NCI-H526 treated with DMSO at 0.1 percent for 48 hours (cell line): Measurements from ENCODE around the gene GABBR2.

Experiments used
- DNase-seq: peaks from one replicate; lab custom pipeline; 2025; lab: John Stamatoyannopoulos, UW

The GABBR2 gene

DNA sequence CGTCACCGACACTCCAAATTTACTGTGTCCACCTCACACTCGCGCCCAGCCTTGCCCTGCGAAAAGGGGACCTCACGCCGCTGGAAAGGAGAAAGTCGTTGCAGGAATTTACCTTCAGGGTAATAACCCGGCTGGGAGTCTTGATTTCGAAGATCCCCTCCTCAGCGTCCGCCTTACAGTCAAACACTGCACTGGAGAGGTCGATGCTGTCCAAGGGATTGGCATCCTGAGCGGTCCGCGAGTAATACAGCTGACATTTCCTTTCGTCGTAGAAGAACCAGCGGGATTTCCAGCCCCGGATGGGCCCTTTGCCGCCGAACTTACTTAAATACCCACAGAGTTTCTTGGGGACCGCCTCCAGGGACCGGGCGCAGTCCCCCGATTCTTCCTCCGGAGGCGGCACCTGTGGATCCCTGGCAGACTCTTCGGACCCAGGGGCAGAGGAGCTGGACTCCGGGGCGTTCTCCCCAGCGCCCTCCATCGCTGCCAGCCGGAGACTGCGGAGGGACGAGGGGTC is 453.6 kb downstream of the GABBR2 start:
- DNase-seq = no peak

DNA sequence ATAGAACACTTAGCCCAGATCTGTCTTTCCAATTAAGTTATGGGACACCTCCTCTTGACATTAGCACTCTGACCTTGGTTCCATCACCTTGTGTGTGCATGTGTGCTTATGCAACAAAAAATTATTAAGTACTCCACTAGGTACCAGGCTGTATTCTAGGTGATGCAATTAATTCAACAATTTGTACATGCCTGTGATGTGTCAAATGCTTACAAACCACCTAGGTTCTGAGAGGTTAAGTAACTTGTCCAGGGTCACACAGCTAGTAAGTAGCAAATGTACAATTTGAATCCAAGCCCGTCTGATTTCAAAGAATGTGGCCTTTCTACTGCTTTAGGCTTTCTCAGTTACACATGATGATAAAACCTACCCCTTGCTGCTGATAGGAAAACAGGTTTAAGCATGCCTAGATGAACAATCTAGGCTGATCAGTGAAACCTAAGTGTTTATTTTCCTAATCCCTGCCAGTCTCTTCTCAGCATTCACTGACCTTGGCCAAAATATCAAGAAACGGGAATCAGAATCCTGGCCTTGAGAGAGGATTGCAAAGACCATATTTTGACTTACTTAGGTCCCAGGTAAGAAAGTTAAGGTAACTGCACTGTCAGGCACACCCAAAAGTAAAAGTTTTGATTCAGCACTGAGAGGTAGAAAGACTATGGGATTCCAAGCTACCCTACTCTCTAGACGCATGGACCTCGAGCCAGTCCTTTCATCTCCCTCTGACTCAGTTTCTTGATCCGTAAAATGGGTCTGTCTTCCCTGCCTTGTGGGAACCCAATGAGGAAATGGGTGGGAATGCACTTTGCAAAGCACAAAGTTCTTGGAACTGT is 454.3 kb downstream of the GABBR2 start:
- DNase-seq = no peak

DNA sequence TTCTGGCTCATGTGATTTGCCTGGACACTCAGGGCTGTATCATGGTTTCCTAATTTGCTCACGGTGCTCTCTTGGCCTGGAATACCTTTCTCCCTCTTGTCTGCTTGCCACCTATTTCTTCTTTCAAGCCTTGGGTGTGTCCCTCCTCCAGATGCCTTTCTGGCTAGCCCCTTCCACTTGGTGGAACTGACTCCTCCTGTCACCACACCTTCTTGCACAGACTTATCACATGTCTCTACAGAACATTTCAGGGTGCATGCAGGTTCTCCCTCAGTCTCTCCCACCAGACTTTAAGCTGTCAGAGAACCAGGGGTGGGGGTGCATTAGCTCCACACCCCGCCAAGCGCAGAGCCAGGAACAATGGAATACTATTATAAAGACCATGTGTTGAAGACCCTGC is 455.2 kb downstream of the GABBR2 start:
- no peak for DNase-seq

DNA sequence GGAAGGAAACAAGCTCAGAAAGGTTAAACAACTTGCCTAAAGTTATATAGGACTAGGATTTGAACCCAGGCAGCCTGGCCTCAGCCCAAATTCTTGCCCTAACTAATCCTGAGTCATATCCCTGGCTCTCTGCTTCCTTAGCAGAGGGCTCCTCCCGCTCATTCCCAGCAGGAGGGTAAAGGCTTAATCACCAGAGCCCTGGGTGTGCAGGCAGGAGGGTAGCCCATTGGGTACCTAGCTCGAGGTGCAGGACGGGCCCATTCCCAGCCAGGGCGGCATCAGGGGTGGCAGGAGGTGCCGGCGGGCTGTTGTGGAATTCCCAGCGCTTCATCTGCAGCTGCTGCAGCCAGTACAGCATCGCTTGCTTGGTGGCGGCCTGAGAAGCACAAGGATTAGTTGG is 457.2 kb downstream of the GABBR2 start:
- DNase-seq = no peak

DNA sequence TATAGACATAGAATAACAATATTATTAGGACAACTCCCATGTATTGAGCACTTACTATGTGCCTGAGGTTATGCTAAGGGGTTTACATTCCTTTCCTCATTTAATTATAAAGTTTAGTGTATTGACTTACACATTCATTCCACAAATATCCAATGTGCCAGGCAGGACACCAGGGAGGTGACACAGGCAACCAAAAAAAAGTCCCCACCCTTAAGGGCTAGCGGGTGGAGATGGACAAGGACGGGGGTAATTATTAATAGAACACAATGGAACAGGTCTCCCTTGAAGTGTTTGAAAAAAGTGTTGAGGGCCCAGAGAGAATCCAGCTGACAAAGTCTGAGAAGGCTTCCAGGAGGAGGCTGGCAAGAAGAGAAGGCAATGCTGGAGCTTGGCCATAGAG is 459.0 kb downstream of the GABBR2 start:
- no peak for DNase-seq

DNA sequence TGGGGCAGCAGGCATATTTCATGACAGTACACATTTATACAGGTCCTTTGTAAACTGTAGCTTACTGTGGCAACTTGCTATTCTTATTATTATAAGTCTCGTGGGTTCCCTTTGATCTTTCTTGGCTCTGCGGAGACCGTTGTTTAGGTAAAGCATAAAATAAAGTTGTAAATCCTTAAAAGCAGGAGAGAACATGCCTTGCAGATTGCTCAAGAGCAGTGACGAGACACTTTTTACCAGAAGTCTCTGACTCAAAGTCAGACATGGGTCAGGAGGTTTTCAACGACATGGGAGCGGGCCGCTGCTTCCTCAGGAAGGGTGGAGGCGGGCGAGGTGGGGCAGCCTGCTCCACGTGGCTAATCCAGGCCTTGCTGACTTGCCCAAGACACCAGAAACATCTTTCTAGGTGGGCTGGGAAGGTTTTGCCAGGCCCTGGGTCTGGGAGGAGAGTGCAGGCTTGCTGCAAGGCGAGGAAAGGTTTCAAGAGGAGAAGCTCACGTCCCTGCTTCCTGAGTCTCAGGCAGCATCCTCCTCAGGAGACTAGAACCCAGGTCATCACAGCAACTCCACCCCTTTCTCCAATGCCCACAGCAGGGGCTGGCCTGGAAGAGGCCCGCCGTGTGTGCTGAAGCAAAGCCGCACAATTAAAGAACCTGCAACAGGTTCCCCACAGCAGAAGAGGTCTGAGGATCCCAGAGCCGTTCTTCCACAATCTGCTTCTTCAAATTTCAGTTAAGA is 459.8 kb downstream of the GABBR2 start:
- DNase-seq = no peak

DNA sequence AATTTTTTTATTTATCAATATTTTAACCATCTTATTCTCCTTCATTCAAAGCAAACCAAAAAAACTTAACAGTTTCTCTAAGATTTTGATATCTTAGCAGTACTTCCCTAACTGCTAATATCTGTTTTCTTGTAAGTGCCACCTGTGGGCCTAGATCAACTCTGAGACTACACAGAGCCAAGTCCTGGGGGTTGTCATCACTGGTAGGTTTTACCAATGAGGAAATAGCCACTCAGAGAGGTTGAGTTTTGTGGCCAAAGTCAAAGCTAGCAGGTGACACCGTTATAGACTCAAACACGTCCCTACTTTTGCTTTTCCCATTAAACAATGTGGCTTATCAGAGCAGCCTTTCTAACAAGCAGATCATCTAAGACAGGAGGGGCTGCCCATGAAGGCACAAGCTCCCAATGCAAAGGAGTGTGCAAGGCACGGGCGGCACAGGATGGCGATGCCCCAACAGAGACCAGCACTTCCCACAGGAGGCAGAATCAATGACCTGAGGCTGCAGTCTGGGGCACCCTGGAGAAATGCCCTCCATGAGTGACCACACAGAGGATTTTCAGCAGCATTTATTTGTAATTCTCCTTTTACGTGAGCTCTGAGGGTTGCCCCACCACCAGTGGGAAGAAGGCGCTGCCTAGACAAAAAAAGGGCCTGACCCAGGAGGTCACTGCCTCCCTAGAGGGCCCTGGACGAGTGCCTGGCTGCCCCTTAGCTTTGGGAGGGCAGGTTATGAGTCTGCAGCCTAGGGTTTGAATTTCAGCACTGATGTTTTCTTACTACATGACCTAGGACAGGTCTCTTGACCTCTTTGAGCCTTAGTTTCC is 460.7 kb downstream of the GABBR2 start:
- no peak for DNase-seq

DNA sequence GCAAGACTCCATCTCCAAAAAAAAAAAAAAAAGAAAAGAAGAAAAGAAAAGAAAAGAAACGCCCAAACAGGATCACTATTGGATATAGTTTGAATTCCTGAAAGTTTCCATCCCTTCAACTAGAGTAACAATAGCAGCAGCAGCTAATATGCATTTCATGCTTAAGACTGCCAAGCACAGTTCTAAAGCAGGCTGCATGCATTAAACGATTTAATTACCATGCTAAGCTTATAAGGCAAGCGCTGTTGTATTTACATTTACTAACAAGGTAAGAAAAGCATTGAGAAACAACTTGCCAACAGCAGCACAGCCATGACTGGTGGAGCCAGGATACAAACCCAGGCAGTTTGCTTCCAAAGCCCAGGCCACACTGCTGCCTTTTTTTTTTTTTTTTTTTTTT is 466.3 kb downstream of the GABBR2 start:
- no peak for DNase-seq

DNA sequence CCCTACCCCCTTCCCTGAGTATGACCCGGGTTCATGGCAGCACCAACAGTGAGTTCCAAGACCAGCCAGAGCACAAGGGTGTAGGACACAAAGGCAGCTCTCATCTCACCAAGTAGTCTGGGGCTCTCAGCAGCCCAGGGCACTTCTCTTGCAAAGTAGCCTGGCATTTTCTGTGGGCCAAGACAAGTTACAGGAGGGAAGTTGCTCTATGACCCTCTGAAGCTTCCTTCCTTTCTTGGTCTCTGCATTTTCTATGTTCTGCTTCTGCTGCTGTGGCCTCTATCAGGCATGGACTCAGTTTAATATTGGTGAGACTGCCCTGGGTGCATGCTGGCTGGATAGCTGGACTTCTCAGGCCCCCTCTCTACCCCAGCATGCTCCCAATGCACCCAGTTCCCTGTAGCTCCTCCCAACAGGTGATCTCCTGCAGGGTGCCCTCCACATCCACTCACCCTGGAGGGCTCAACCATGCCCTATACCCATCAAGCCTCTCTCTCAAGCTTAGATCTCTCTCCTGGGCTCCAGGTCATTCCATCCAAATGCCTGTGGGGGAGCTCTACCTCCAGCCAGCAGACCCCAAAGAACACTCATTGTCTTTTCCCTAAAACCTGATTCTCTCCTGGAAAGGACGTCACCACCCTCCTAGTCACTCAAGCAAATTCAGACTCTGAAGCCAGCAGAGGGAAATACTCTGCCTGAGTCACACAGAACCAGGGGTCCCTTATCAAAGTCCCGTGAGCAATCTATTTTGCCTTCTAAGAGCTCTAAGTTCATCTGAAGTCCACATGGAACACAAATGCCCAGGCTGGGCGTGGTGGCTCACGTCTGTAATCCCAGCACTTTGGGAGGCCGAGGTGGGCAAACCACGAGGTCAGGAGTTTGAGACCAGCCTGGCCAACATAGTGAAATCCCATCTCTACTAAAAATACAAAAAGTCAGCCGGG is 467.1 kb downstream of the GABBR2 start:
- no peak for DNase-seq

DNA sequence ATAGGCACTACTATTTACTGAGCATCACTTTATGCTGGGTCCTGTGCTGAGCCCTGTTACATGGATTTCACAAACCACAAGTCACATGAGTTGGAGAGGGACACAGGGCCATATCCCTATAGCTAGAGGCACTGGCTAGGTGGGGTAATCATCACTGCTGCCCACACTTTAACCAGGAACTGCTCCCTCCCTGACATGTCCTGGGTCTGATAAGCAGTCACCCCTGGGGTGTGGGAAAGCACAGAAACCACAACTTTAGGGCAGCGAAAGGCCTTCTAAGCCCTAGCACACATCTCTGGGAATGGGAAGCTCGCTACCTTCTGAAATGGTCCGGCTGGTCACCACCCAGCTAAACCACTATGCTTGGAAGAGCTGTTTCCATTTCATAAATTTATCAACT is 468.3 kb downstream of the GABBR2 start:
- DNase-seq = no peak
